GM19025 (cell line): Measurements from ENCODE around the gene TEX55.
"Not testable (repeated sequence)": the region's sequence is repeated elsewhere in the genome, so short reads cannot be mapped to it uniquely, and the experiment has no call there.

Source experiments
- ATAC-seq: cut with Tn5 transposase; IDR thresholded peaks from one replicate; pipeline ENCODE4 v1.9.1; 2021; ENCODE audit warnings: mild to moderate bottlenecking, low read depth, moderate library complexity; ENCODE audit not compliant: unreplicated experiment

Gene TEX55

GRCh38 chr3:119160361-119160760 lies 14.4 kb downstream of the TEX55 start:
- no peak for ATAC-seq

GRCh38 chr3:119160815-119161214 lies 14.8 kb downstream of the TEX55 start:
- no peak for ATAC-seq

- no peak for ATAC-seq
These were observed 15.3 kb downstream of the TEX55 start for GRCh38 chr3:119161240-119161639.

GRCh38 chr3:119164745-119165144 lies 18.8 kb downstream of the TEX55 start:
- ATAC-seq = not testable (repeated sequence)

- no peak for ATAC-seq
These were observed 24.9 kb downstream of the TEX55 start for GRCh38 chr3:119170821-119171220.

- ATAC-seq = no peak
These were observed 27.4 kb downstream of the TEX55 start, which contains the start of gene UPK1B for GRCh38 chr3:119173325-119173724. Gene UPK1B (plus strand): TSS chr3:119173598. CDS start chr3:119186742, 13,144 bp downstream.

- no peak for ATAC-seq
These were observed 30.1 kb downstream of the TEX55 start for GRCh38 chr3:119175872-119176756.

GRCh38 chr3:119176778-119177177 lies 30.8 kb downstream of the TEX55 start:
- ATAC-seq = no peak

GRCh38 chr3:119177321-119177720 lies 31.4 kb downstream of the TEX55 start:
- ATAC-seq = no peak

- no peak for ATAC-seq
These were observed 35.8 kb downstream of the TEX55 start for GRCh38 chr3:119181765-119182164.

- ATAC-seq = no peak
These were observed 38.1 kb downstream of the TEX55 start for GRCh38 chr3:119184111-119184510.

- no peak for ATAC-seq
These were observed 39.0 kb downstream of the TEX55 start for GRCh38 chr3:119184796-119185570.

- ATAC-seq = no peak
These were observed 41.3 kb downstream of the TEX55 start for GRCh38 chr3:119187266-119187665.

GRCh38 chr3:119191800-119192199 lies 45.8 kb downstream of the TEX55 start:
- no peak for ATAC-seq

GRCh38 chr3:119194237-119195150 lies 48.5 kb downstream of the TEX55 start:
- ATAC-seq = no peak

GRCh38 chr3:119195151-119195476 lies 49.1 kb downstream of the TEX55 start:
- no peak for ATAC-seq

GRCh38 chr3:119195911-119196310 lies 49.9 kb downstream of the TEX55 start:
- no peak for ATAC-seq
